HL-60 (cell line): ENCODE measurements around the gene GALNS.

Experiments
- DNase-seq, 2 experiments: peaks; one replicate each; pipeline ENCODE4 v3.0.0-alpha.2; 2010 to 2020; ENCODE audit warnings: low read depth in 1 of 2, low spot score in 1 of 2
- H3K27ac ChIP-seq: fragments of 250-450 bp; sonication (Bioruptor Pico); replicated peaks from 2 replicates; pipeline ENCODE4 v1.5.1; 2020; ENCODE audit warnings: mild to moderate bottlenecking, moderate library complexity
- H3K27me3 ChIP-seq: fragments of 250-450 bp; sonication (Bioruptor Pico); 2 replicates; pipeline ENCODE4 v1.5.1; 2021; ENCODE audit warnings: mild to moderate bottlenecking, moderate library complexity; ENCODE audit not compliant: insufficient read depth, poor library complexity, severe bottlenecking
- H3K4me3 ChIP-seq: replicated peaks from 2 replicates; pipeline ENCODE4 v1.5.1; 2011; ENCODE audit warnings: mild to moderate bottlenecking, control low read depth, low read length; ENCODE audit not compliant: insufficient read depth
- GABPA ChIP-seq: IDR thresholded peaks from 2 replicates; pipeline ENCODE4 v1.6.1; 2012; ENCODE audit warnings: low read depth
- POLR2AphosphoS5 ChIP-seq: IDR thresholded peaks from 2 replicates; pipeline ENCODE4 v1.6.1; 2012; ENCODE audit warnings: low read depth
- SPI1 ChIP-seq: IDR thresholded peaks from 2 replicates; pipeline ENCODE4 v1.6.1; 2012; ENCODE audit warnings: low read depth, mild to moderate bottlenecking, borderline replicate concordance
- TF ChIP-seq, protein P1 (sequence below): IDR thresholded peaks from 2 replicates; pipeline ENCODE4 v1.6.1; 2012; ENCODE audit warnings: low read depth; ENCODE audit not compliant: insufficient replicate concordance
- TF ChIP-seq, protein P2 (sequence below): IDR thresholded peaks from one replicate; pipeline ENCODE4 v1.5.1; 2011; ENCODE audit warnings: low read length, control low read depth, inconsistent platforms; ENCODE audit not compliant: insufficient read depth

The GALNS gene

DNA sequence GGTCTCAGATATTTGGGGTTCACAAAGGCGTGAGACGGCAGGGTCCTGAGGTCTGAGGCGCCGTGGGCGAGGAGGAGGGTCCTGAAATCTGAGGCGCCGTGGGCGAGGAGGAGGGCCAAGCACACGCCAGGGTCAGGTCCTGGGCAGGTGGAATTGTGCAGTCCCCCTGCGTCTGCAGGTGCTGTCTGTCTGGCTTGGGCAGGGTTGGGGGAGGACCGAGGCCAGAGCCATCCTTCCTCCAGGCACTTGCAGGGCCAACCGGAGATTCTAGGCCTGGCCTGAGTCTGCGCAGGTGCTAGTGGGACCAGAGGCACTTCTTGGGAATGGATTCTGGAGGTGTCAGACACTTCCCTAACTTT is 42.6 kb downstream of the GALNS start:
- Histone ChIP-seq H3K4me3 (no peak overlapping the region), H3K27me3 (no peaks in the 10 kb centered on the region), H3K27ac (no peak overlapping the region)
- no peak for DNase-seq
- TF ChIP-seq, protein P1, sequence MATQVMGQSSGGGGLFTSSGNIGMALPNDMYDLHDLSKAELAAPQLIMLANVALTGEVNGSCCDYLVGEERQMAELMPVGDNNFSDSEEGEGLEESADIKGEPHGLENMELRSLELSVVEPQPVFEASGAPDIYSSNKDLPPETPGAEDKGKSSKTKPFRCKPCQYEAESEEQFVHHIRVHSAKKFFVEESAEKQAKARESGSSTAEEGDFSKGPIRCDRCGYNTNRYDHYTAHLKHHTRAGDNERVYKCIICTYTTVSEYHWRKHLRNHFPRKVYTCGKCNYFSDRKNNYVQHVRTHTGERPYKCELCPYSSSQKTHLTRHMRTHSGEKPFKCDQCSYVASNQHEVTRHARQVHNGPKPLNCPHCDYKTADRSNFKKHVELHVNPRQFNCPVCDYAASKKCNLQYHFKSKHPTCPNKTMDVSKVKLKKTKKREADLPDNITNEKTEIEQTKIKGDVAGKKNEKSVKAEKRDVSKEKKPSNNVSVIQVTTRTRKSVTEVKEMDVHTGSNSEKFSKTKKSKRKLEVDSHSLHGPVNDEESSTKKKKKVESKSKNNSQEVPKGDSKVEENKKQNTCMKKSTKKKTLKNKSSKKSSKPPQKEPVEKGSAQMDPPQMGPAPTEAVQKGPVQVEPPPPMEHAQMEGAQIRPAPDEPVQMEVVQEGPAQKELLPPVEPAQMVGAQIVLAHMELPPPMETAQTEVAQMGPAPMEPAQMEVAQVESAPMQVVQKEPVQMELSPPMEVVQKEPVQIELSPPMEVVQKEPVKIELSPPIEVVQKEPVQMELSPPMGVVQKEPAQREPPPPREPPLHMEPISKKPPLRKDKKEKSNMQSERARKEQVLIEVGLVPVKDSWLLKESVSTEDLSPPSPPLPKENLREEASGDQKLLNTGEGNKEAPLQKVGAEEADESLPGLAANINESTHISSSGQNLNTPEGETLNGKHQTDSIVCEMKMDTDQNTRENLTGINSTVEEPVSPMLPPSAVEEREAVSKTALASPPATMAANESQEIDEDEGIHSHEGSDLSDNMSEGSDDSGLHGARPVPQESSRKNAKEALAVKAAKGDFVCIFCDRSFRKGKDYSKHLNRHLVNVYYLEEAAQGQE = no peak
- TF ChIP-seq SPI1 (no peak), GABPA (no peak), POLR2AphosphoS5 (no peak)
- TF ChIP-seq, protein P2, sequence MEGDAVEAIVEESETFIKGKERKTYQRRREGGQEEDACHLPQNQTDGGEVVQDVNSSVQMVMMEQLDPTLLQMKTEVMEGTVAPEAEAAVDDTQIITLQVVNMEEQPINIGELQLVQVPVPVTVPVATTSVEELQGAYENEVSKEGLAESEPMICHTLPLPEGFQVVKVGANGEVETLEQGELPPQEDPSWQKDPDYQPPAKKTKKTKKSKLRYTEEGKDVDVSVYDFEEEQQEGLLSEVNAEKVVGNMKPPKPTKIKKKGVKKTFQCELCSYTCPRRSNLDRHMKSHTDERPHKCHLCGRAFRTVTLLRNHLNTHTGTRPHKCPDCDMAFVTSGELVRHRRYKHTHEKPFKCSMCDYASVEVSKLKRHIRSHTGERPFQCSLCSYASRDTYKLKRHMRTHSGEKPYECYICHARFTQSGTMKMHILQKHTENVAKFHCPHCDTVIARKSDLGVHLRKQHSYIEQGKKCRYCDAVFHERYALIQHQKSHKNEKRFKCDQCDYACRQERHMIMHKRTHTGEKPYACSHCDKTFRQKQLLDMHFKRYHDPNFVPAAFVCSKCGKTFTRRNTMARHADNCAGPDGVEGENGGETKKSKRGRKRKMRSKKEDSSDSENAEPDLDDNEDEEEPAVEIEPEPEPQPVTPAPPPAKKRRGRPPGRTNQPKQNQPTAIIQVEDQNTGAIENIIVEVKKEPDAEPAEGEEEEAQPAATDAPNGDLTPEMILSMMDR = no peak

DNA sequence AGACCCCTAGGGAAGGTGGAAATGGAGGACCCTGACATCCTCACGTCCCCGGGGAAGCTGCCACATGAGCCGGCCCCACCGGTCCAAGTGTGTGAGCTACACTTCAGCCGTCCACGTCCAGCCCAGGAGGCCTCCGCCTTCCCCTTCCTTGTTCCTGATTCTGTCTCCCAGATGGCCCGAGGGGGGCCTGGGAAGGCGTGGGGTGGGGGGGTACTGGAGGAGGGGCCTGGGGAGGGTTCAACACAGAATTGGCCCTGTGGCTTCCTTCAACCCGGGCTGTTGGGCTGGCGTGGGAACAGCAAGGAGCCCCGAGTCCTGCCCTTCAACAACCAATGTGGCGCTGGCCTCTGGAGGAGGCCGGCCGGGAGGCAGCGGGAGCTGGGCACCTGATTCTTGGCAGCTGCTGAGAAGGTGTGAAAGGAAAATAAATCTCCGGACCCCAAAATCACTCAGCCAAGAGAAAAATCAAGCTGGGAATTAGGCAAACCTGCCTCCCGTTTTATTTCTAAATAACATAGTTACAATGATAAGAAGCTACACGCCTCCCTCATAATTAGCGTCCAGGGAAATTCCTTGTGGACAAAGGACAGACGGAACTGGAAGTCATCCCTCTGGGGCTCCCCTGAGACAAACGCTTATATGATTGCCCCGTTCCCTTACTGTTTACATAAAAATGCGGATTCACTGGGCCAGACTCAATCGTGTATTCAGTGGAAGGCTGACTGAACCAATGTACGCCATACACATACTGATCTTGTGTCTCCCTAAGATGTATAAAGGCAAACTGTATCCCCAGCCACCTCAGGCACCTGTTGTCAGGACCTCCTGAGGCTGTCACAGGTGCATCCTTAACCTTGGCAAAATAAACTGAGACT is 43.2 kb downstream of the GALNS start:
- TF ChIP-seq, protein P1 = no peak
- TF ChIP-seq SPI1 (no peak), GABPA (no peak), POLR2AphosphoS5 (no peak)
- TF ChIP-seq, protein P2 = no peak
- peak overlapping the region; percentile 93; the same call in 1 of the 2 replicates for H3K27ac ChIP-seq
- no peak for DNase-seq
- H3K27me3 ChIP-seq = no peaks in the 10 kb centered on the region
- no peak overlapping the region for H3K4me3 ChIP-seq

DNA sequence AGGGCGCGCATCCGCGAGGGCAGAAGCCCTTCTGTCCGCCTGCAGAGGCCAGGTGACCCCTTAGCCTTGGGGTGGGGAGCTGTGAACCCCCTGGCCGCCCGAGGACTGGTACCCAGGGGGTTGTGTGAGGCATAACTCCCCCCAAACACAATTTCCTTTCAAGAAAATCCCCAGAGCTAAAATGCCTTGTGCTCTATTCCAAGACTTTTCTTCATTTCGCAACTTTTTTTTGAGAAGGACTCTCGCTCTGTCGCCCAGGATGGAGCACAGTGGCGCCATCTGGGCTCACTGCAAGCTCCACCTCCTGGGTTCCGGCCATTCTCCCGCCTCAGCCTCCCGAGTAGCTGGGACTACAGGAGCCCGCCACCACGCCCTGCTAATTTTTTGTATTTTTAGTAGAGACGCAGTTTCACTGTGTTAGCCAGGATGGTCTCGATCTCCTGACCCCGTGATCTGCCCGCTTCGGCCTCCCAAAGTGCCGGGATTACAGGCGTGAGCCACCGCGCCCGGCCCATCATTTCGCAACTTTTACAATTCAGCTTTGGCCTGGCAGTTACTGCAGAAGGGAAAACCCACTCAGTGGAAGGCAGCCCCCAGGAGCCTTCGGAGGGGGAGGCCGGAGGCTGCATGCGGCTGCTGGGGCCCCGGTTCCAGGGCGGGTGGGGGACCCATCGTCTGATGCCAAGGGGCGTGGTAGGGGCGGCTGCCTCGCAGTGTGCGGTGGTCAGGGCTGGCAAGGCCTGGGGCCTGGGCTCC is 44.1 kb downstream of the GALNS start:
- no peak for TF ChIP-seq SPI1
- TF ChIP-seq, protein P1 = no peak
- TF ChIP-seq, protein P2 = no peak
- 0 out of 2 replicates have a peak, but pooled peaks have one; percentile 9 for TF ChIP-seq POLR2AphosphoS5
- Histone ChIP-seq H3K4me3 (peak overlapping the region; percentile 63), H3K27me3 (no peaks in the 10 kb centered on the region), H3K27ac (peak overlapping the region; percentile 93)
- peak in 1 of 2 experiments; percentile 38 for DNase-seq
